ENCODE results near the gene DNAJC3. TPM values are rescaled to one million over a fixed set of nuclear protein-coding genes. Genes with fewer than 3 reads are reported as not detected.

DNAJC3 gene
- total RNA-seq, 2 donors from 2014 or later: 12.8 to 16.1 TPM

DNA sequence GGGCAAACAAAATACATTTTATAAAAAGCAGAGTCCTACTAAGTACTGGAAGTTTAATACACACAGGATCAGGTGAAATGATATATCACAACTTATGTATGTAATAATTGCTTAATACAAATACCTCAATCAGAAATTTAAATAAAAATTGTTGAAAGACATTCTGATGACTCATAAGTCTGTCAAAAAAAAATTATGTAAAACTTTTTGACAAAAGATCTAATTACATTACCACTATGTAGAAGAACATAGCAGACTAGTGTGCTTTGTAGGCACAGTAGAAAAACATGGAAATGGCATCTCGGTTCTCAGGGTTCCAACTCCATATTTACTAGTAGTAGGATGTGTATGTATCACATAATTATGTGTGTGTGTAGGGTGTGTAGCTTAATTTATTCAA lies 156.2 kb downstream of the DNAJC3 start:
- no peak for DNase-seq (ENCODE audit: low spot score in 2 of 2)
- no peak overlapping the region for H3K27ac Mint-ChIP-seq
- peaks cover 0 to 8% of the 10 kb centered on the region in 2 donors for H3K36me3 Mint-ChIP-seq
- H3K9me3 Mint-ChIP-seq: peaks cover 0 to 5% of the 10 kb centered on the region in 2 donors
- ATAC-seq: no peak

- DNase-seq (ENCODE audit: low spot score in 2 of 2) (no peak), ATAC-seq (no peak)
- H3K27ac Mint-ChIP-seq: no peak overlapping the region
- peaks cover 0 to under 1% of the 10 kb centered on the region in 2 donors for H3K9me3 Mint-ChIP-seq
- H3K36me3 Mint-ChIP-seq: peaks cover under 1 to 2% of the 10 kb centered on the region in 2 donors
Measured at GRCh38 chr13:95833719-95834118, 156.8 kb downstream of the DNAJC3 start.

DNA sequence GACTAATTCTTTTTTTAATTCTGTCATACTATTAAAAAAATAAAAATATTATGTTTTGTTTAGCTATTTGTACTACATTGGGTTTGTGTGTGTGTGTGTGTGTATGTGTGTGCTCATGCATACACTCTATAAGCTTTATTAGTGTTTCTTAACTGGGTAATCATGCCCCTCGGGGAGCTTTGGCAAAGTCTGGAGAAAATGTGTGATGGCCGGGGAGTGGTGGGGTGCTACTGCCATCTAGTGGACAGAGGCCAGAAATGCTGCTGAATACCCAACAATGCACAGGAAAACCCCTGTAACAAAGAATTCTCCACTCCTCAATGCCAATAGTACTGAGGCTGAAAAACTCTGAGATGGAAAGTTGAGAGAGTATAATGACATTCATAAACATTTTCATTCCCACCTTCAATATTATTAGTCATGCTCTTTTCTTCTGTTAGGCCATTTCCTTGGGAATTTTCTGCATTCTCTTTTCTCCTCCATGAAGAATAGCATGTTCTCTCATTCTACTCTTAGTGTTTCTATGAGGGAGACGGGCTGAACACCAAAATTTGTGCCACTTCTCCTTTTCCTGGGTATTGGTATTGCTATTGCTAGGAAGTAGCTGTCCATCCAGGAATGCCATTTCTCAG lies 157.3 kb downstream of the DNAJC3 start:
- Mint-ChIP-seq H3K27ac (no peak overlapping the region), H3K9me3 (peaks cover 3 to 5% of the 10 kb centered on the region in 2 donors), H3K36me3 (peaks cover 0 to 6% of the 10 kb centered on the region in 2 donors)
- DNase-seq (ENCODE audit: low spot score in 2 of 2): peak in 1 of 2 donors; percentile 60
- peak; percentile 50 to 66 for ATAC-seq

GRCh38 chr13:95841894-95842293 lies 165.0 kb downstream of the DNAJC3 start:
- peaks cover 3 to 11% of the 10 kb centered on the region in 2 donors for H3K9me3 Mint-ChIP-seq
- no peak overlapping the region for H3K27ac Mint-ChIP-seq
- ATAC-seq (no peak), DNase-seq (ENCODE audit: low spot score in 2 of 2) (no peak)
- H3K36me3 Mint-ChIP-seq: peaks cover 0 to 6% of the 10 kb centered on the region in 2 donors

DNA sequence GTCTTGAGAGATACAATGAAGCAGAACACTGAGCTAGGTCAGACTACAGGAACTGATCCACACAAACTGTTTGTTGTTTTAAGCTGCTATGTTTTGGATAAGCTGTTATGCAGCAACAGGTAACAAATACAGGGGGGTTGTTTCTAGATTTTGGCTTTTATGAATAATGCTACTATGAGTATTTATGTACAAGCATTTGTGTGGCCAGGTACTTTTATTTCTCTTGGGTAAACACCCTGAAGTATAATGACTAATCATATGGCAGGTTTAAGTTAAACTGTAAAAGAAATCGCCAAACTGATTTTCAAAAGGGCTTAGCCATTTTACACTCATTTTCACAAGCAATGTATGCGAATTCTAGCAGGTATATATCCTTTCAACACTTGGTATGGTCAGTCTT lies 166.0 kb downstream of the DNAJC3 start:
- no peak for ATAC-seq
- Mint-ChIP-seq H3K9me3 (peaks cover 3 to 11% of the 10 kb centered on the region in 2 donors), H3K27ac (no peak overlapping the region), H3K36me3 (peaks cover 0 to 6% of the 10 kb centered on the region in 2 donors)
- DNase-seq (ENCODE audit: low spot score in 2 of 2): no peak

Other genes starting within 250 kb of the DNAJC3 start
- gene CLDN10, start 124.4 kb upstream of the DNAJC3 start, total RNA-seq: not detected
- under 1 TPM in 1 of 2 donors, not detected in 1; 0.29 TPM for gene DZIP1, start 32.4 kb upstream of the DNAJC3 start, total RNA-seq

Measured in activated naive CD4-positive, alpha-beta T cell treated with anti-CD3 and anti-CD28 coated beads, Interleukin-2, amount 50 U/mL, for 72 hours (primary cell).